WTC11 (cell line): ENCODE results near the gene ASIP.

Experiments used
- ATF1 ChIP-seq: sonication (generic); formaldehyde crosslinking; IDR thresholded peaks from 2 replicates; pipeline ENCODE4 v1.8.1; 2023; ENCODE audit warnings: mild to moderate bottlenecking, moderate library complexity, missing genetic modification reagents
- CBFB ChIP-seq: sonication (generic); formaldehyde crosslinking; IDR thresholded peaks from 2 replicates; pipeline ENCODE4 v1.8.1; 2022; ENCODE audit warnings: mild to moderate bottlenecking, low read depth, missing genetic modification reagents
- CTCF ChIP-seq: fragments of 200-600 bp; IDR thresholded peaks from 2 replicates; pipeline ENCODE4 v1.8.0; 2022; ENCODE audit warnings: antibody characterized with exemption
- E2F5 ChIP-seq: sonication (generic); formaldehyde crosslinking; IDR thresholded peaks from 2 replicates; pipeline ENCODE4 v1.8.1; 2022; ENCODE audit warnings: mild to moderate bottlenecking, moderate library complexity, missing genetic modification reagents
- ESRRA ChIP-seq: sonication (generic); formaldehyde crosslinking; IDR thresholded peaks from 2 replicates; pipeline ENCODE4 v1.8.1; 2022; ENCODE audit warnings: mild to moderate bottlenecking, missing genetic modification reagents, borderline replicate concordance
- FOXJ3 ChIP-seq: sonication (generic); formaldehyde crosslinking; IDR thresholded peaks from 2 replicates; pipeline ENCODE4 v1.9.0; 2021; ENCODE audit warnings: missing genetic modification reagents, mild to moderate bottlenecking, borderline replicate concordance
- GTF2I ChIP-seq: fragments of 250-450 bp; sonication (Bioruptor Pico); conservative IDR thresholded peaks from 2 replicates; pipeline ENCODE4 v1.4.0; 2021; ENCODE audit warnings: mild to moderate bottlenecking
- HMGA2 ChIP-seq: fragments of 250-450 bp; sonication (Bioruptor Pico); IDR thresholded peaks from 2 replicates; pipeline ENCODE4 v1.4.0; 2021; ENCODE audit warnings: mild to moderate bottlenecking, moderate library complexity
- NFE2L1 ChIP-seq: sonication (generic); formaldehyde crosslinking; IDR thresholded peaks from 2 replicates; pipeline ENCODE4 v1.8.1; 2023; ENCODE audit warnings: missing genetic modification reagents
- SP1 ChIP-seq: sonication (generic); formaldehyde crosslinking; conservative IDR thresholded peaks from 2 replicates; pipeline ENCODE4 v1.8.1; 2022; ENCODE audit warnings: missing genetic modification reagents
- TP53 ChIP-seq: sonication (generic); formaldehyde crosslinking; IDR thresholded peaks from 2 replicates; pipeline ENCODE4 v1.8.1; 2023; ENCODE audit warnings: mild to moderate bottlenecking, missing genetic modification reagents
- TF ChIP-seq, protein P1 (sequence below): fragments of 250-450 bp; sonication (Bioruptor Pico); IDR thresholded peaks from 2 replicates; pipeline ENCODE4 v1.9.0; 2021; ENCODE audit warnings: mild to moderate bottlenecking
- TF ChIP-seq, protein P2 (sequence below): sonication (generic); formaldehyde crosslinking; IDR thresholded peaks from 2 replicates; pipeline ENCODE4 v1.8.1; 2022; ENCODE audit warnings: mild to moderate bottlenecking, missing genetic modification reagents, moderate library complexity, borderline replicate concordance
- TF ChIP-seq, protein P3 (sequence below): fragments of 250-450 bp; sonication (Bioruptor Pico); IDR thresholded peaks from 2 replicates; pipeline ENCODE4 v1.8.0; 2021; ENCODE audit warnings: mild to moderate bottlenecking

DNA sequence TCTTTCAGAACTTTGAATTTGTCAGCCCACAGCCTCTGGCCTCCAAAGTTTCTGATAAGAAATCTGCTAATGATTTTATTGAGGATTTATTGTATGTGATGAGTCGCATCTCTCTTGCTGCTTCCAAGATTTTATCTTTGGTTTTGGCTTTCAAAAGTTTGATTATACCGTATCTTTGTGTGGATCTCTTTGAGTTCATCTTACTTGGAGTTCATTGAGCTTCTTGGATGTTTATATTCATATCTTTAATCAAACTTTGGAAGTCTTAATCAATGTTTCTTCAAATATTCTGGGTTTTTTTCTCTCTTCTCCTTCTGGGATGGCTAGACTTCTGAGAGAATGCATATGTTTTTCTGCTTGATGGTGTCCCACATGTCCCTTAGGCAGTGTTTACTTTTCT is 3.3 kb upstream of the ASIP start:
- no peak for TF ChIP-seq CTCF
- TF ChIP-seq, protein P1, sequence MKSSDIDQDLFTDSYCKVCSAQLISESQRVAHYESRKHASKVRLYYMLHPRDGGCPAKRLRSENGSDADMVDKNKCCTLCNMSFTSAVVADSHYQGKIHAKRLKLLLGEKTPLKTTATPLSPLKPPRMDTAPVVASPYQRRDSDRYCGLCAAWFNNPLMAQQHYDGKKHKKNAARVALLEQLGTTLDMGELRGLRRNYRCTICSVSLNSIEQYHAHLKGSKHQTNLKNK, result no peak
- TF ChIP-seq, protein P2, sequence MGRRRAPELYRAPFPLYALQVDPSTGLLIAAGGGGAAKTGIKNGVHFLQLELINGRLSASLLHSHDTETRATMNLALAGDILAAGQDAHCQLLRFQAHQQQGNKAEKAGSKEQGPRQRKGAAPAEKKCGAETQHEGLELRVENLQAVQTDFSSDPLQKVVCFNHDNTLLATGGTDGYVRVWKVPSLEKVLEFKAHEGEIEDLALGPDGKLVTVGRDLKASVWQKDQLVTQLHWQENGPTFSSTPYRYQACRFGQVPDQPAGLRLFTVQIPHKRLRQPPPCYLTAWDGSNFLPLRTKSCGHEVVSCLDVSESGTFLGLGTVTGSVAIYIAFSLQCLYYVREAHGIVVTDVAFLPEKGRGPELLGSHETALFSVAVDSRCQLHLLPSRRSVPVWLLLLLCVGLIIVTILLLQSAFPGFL (CRISPR knock-in tag), result no peak
- no peak for TF ChIP-seq GTF2I
- TF ChIP-seq E2F5 (CRISPR knock-in tag), result no peak
- TF ChIP-seq HMGA2 (CRISPR knock-in tag), result no peak
- TF ChIP-seq, protein P3, sequence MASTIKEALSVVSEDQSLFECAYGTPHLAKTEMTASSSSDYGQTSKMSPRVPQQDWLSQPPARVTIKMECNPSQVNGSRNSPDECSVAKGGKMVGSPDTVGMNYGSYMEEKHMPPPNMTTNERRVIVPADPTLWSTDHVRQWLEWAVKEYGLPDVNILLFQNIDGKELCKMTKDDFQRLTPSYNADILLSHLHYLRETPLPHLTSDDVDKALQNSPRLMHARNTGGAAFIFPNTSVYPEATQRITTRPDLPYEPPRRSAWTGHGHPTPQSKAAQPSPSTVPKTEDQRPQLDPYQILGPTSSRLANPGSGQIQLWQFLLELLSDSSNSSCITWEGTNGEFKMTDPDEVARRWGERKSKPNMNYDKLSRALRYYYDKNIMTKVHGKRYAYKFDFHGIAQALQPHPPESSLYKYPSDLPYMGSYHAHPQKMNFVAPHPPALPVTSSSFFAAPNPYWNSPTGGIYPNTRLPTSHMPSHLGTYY (CRISPR knock-in tag), result no peak
- TF ChIP-seq ESRRA (CRISPR knock-in tag), result no peak
- TF ChIP-seq NFE2L1 (CRISPR knock-in tag), result no peak
- TF ChIP-seq ATF1 (CRISPR knock-in tag), result no peak
- no peak for TF ChIP-seq CBFB (CRISPR knock-in tag)
- no peak for TF ChIP-seq FOXJ3 (CRISPR knock-in tag)
- TF ChIP-seq TP53 (CRISPR knock-in tag), result no peak
- no peak for TF ChIP-seq SP1
